GM18505 (cell line): ENCODE measurements around the gene NMRAL1.

Experiments
- ATAC-seq: cut with Tn5 transposase; IDR thresholded peaks from one replicate; pipeline ENCODE4 v1.9.1; 2021; ENCODE audit not compliant: unreplicated experiment
- POLR2A ChIP-seq: IDR thresholded peaks from 4 replicates; pipeline ENCODE4 v1.6.1; 2011; ENCODE audit warnings: borderline replicate concordance; ENCODE audit not compliant: insufficient read depth, insufficient read length; ENCODE audit errors: extremely low read depth

Gene NMRAL1

GRCh38 chr16:4467916-4468315, 6.5 kb downstream of the NMRAL1 start:
- TF ChIP-seq POLR2A: no peak
- ATAC-seq: no peak

- ATAC-seq: no peak
- TF ChIP-seq POLR2A: no peak
Measured at GRCh38 chr16:4465977-4466779, 8.2 kb downstream of the NMRAL1 start.

- ATAC-seq: no peak
Measured at GRCh38 chr16:4463522-4464163, 10.8 kb downstream of the NMRAL1 start.

GRCh38 chr16:4461250-4462085, 13.0 kb downstream of the NMRAL1 start:
- no peak for ATAC-seq
- TF ChIP-seq POLR2A: no peak

More at GRCh38 chr16:4463522-4464163, 10.8 kb downstream of the NMRAL1 start:
- no peak for TF ChIP-seq POLR2A

- no peak for TF ChIP-seq POLR2A
- ATAC-seq: no peak
Measured at GRCh38 chr16:4460936-4461249, 13.5 kb downstream of the NMRAL1 start.

- TF ChIP-seq POLR2A: no peak
- ATAC-seq: no peak
Measured at GRCh38 chr16:4455951-4456350, 18.5 kb downstream of the NMRAL1 start.

- no peak for TF ChIP-seq POLR2A
- no peak for ATAC-seq
Measured at GRCh38 chr16:4455081-4455480, 19.3 kb downstream of the NMRAL1 start.

- ATAC-seq: no peak
- TF ChIP-seq POLR2A: no peak
Measured at GRCh38 chr16:4454623-4455022, 19.8 kb downstream of the NMRAL1 start.

- no peak for ATAC-seq
- no peak for TF ChIP-seq POLR2A
Measured at GRCh38 chr16:4452674-4453073, 21.8 kb downstream of the NMRAL1 start.

- no peak for ATAC-seq
- TF ChIP-seq POLR2A: no peak
Measured at GRCh38 chr16:4450931-4451519, 23.4 kb downstream of the NMRAL1 start.

- ATAC-seq: no peak
- no peak for TF ChIP-seq POLR2A
Measured at GRCh38 chr16:4450430-4450829, 24.0 kb downstream of the NMRAL1 start.

- no peak for TF ChIP-seq POLR2A
- no peak for ATAC-seq
Measured at GRCh38 chr16:4443986-4444385, 30.4 kb downstream of the NMRAL1 start.

GRCh38 chr16:4443271-4443670, 31.2 kb downstream of the NMRAL1 start:
- TF ChIP-seq POLR2A: no peak
- no peak for ATAC-seq

- no peak for ATAC-seq
- no peak for TF ChIP-seq POLR2A
Measured at GRCh38 chr16:4442371-4442770, 32.1 kb downstream of the NMRAL1 start.

- ATAC-seq: no peak
- TF ChIP-seq POLR2A: no peak
Measured at GRCh38 chr16:4437366-4437765, 37.1 kb downstream of the NMRAL1 start.
